Neural crest cell (in vitro differentiated cells): Measurements from ENCODE around the gene CLTCL1. TPM values are rescaled to one million over a fixed set of nuclear protein-coding genes. Genes with fewer than 3 reads are reported as not detected.

Experiments used
- DNase-seq: peaks from one replicate; pipeline ENCODE4 v3.0.0; 2021; ENCODE audit warnings: low read depth, mixed read lengths, low spot score
- H3K27ac Mint-ChIP-seq: one replicate; pipeline ENCODE4 v1.8.0; 2021; ENCODE audit warnings: mild to moderate bottlenecking, mixed read lengths; ENCODE audit not compliant: unreplicated experiment
- H3K27me3 Mint-ChIP-seq: 2 replicates; pipeline ENCODE4 v1.8.0; 2021; ENCODE audit warnings: low read depth, mild to moderate bottlenecking, mixed read lengths
- H3K36me3 Mint-ChIP-seq: 2 replicates; pipeline ENCODE4 v1.8.0; 2021; ENCODE audit warnings: low read depth, mild to moderate bottlenecking, mixed read lengths
- H3K4me1 Mint-ChIP-seq: 2 replicates; pipeline ENCODE4 v1.8.0; 2021; ENCODE audit warnings: mixed read lengths
- H3K4me3 Mint-ChIP-seq: one replicate; pipeline ENCODE4 v1.8.0; 2021; ENCODE audit warnings: mild to moderate bottlenecking, mixed read lengths
- H3K9me3 Mint-ChIP-seq: 2 replicates; pipeline ENCODE4 v1.8.0; 2021; ENCODE audit warnings: mixed read lengths
- total RNA-seq: library from RNA; stranded (reverse); gene quantifications from 2 replicates; pipeline ENCODE4 v1.2.1, GENCODE V29; 2021
- TF ChIP-seq, protein P1 (sequence below): fragments of 200-600 bp; sonication (generic); conservative IDR thresholded peaks from 2 replicates; pipeline ENCODE4 v1.5.0; 2021; ENCODE audit warnings: antibody characterized with exemption, mild to moderate bottlenecking

The CLTCL1 gene
- total RNA-seq, 1 donor from 2014 or later, result 7.2 TPM

DNA sequence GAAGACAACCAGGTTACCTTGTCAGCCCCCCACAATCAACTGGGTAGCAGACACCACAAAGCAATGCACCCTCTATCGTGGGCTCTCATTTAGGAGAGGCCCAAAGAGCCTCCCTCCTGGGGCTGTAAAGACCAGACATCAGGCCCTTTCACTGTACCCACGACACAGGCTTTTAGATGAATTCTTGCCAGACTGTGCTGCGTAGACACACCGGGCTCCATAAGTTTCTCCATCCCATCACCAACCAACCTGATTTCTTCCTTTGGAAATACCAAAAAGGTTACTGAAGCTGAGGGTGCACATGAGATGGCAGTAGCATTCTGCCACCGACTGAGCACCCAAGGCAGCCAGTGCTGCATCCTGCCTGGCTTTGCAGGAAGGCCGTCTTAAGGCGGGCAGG, 66.5 kb downstream of the CLTCL1 start:
- H3K27ac Mint-ChIP-seq, result no peak overlapping the region
- H3K4me3 Mint-ChIP-seq, result no peak overlapping the region
- TF ChIP-seq, protein P1, sequence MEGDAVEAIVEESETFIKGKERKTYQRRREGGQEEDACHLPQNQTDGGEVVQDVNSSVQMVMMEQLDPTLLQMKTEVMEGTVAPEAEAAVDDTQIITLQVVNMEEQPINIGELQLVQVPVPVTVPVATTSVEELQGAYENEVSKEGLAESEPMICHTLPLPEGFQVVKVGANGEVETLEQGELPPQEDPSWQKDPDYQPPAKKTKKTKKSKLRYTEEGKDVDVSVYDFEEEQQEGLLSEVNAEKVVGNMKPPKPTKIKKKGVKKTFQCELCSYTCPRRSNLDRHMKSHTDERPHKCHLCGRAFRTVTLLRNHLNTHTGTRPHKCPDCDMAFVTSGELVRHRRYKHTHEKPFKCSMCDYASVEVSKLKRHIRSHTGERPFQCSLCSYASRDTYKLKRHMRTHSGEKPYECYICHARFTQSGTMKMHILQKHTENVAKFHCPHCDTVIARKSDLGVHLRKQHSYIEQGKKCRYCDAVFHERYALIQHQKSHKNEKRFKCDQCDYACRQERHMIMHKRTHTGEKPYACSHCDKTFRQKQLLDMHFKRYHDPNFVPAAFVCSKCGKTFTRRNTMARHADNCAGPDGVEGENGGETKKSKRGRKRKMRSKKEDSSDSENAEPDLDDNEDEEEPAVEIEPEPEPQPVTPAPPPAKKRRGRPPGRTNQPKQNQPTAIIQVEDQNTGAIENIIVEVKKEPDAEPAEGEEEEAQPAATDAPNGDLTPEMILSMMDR, result no peak
- H3K36me3 Mint-ChIP-seq, result peaks cover 10% of the 10 kb centered on the region
- H3K27me3 Mint-ChIP-seq, result no peaks in the 10 kb centered on the region
- no peaks in the 10 kb centered on the region for H3K4me1 Mint-ChIP-seq
- no peak for DNase-seq
- no peaks in the 10 kb centered on the region for H3K9me3 Mint-ChIP-seq

- Mint-ChIP-seq H3K9me3 (no peaks in the 10 kb centered on the region), H3K27me3 (no peaks in the 10 kb centered on the region), H3K4me3 (no peak overlapping the region), H3K27ac (no peak overlapping the region), H3K4me1 (no peaks in the 10 kb centered on the region), H3K36me3 (peaks cover 10% of the 10 kb centered on the region)
- DNase-seq, result no peak
- TF ChIP-seq, protein P1, result no peak
Measured at GRCh38 chr22:19224557-19224956, 67.0 kb downstream of the CLTCL1 start.

GRCh38 chr22:19223617-19224016, 67.9 kb downstream of the CLTCL1 start:
- Mint-ChIP-seq H3K9me3 (no peaks in the 10 kb centered on the region), H3K36me3 (peaks cover 10% of the 10 kb centered on the region), H3K27me3 (no peaks in the 10 kb centered on the region), H3K4me3 (no peak overlapping the region), H3K27ac (no peak overlapping the region), H3K4me1 (no peaks in the 10 kb centered on the region)
- TF ChIP-seq, protein P1, result no peak
- no peak for DNase-seq

GRCh38 chr22:19223110-19223509, 68.4 kb downstream of the CLTCL1 start:
- TF ChIP-seq, protein P1, result no peak
- DNase-seq, result no peak
- no peaks in the 10 kb centered on the region for H3K9me3 Mint-ChIP-seq
- no peaks in the 10 kb centered on the region for H3K27me3 Mint-ChIP-seq
- no peak overlapping the region for H3K27ac Mint-ChIP-seq
- no peak overlapping the region for H3K4me3 Mint-ChIP-seq
- peaks cover 10% of the 10 kb centered on the region for H3K36me3 Mint-ChIP-seq
- peaks cover under 1% of the 10 kb centered on the region for H3K4me1 Mint-ChIP-seq

GRCh38 chr22:19222242-19223005, 69.1 kb downstream of the CLTCL1 start:
- peaks cover 10% of the 10 kb centered on the region for H3K36me3 Mint-ChIP-seq

More at GRCh38 chr22:19222242-19223005, 69.1 kb downstream of the CLTCL1 start:
- Mint-ChIP-seq H3K4me1 (peaks cover 5% of the 10 kb centered on the region), H3K27ac (peak overlapping the region; percentile 80), H3K27me3 (no peaks in the 10 kb centered on the region), H3K9me3 (no peaks in the 10 kb centered on the region), H3K4me3 (no peak overlapping the region)
- TF ChIP-seq, protein P1, result no peak
- no peak for DNase-seq
